GM23338 (cell line): ENCODE results near the gene PLD1. TPM values are rescaled to one million over a fixed set of nuclear protein-coding genes. Genes with fewer than 3 reads are reported as not detected.

Source experiments
- ATAC-seq: fragments of 200-7000 bp; cut with Tn5 transposase; 3 replicates; pipeline ENCODE4 v1.9.1; 2020
- DNase-seq: peaks from one replicate; pipeline ENCODE4 v3.0.0-alpha.2; 2015; ENCODE audit warnings: low spot score
- H2AFZ ChIP-seq: fragments of 200-600 bp; sonication (generic); 2 replicates; pipeline ENCODE4 v1.8.0; 2016; ENCODE audit warnings: antibody characterized with exemption, mild to moderate bottlenecking, moderate library complexity
- H3F3A ChIP-seq: fragments of 200-600 bp; sonication (generic); replicated peaks from 2 replicates; pipeline ENCODE4 v1.8.0; 2017; ENCODE audit warnings: antibody characterized with exemption, mixed run types, low read depth
- H3K27ac ChIP-seq: fragments of 200-600 bp; sonication (generic); 2 replicates; pipeline ENCODE4 v1.6.1; 2016; ENCODE audit warnings: low read depth
- H3K27me3 ChIP-seq: fragments of 200-600 bp; sonication (generic); 2 replicates; pipeline ENCODE4 v1.8.0; 2016; ENCODE audit warnings: mild to moderate bottlenecking, mixed run types, moderate library complexity; ENCODE audit not compliant: insufficient read depth
- H3K36me3 ChIP-seq: fragments of 200-600 bp; sonication (generic); 2 replicates; pipeline ENCODE4 v1.8.0; 2016; ENCODE audit warnings: mild to moderate bottlenecking; ENCODE audit not compliant: insufficient read depth
- H3K4me1 ChIP-seq: fragments of 200-600 bp; sonication (generic); 2 replicates; pipeline ENCODE4 v1.8.0; 2016; ENCODE audit warnings: mild to moderate bottlenecking, moderate library complexity; ENCODE audit not compliant: insufficient read depth
- H3K4me2 ChIP-seq: fragments of 200-600 bp; sonication (generic); 2 replicates; pipeline ENCODE4 v1.7.1; 2017; ENCODE audit warnings: mixed run types
- H3K4me3 ChIP-seq: fragments of 200-600 bp; sonication (generic); 2 replicates; pipeline ENCODE4 v1.6.1; 2016; ENCODE audit warnings: mixed run types
- H3K79me2 ChIP-seq: fragments of 200-600 bp; sonication (generic); replicated peaks from 2 replicates; pipeline ENCODE4 v1.8.0; 2017; ENCODE audit warnings: mild to moderate bottlenecking; ENCODE audit not compliant: insufficient read depth
- H3K9me2 ChIP-seq: fragments of 200-600 bp; sonication (generic); 2 replicates; pipeline ENCODE4 v1.8.0; 2017; ENCODE audit not compliant: insufficient read depth
- H4K20me1 ChIP-seq: fragments of 200-600 bp; sonication (generic); replicated peaks from 2 replicates; pipeline ENCODE4 v1.8.0; 2017; ENCODE audit warnings: mild to moderate bottlenecking; ENCODE audit not compliant: insufficient read depth
- H3K27ac Mint-ChIP-seq: 2 replicates; pipeline ENCODE4 v1.8.0; 2020; ENCODE audit warnings: inconsistent platforms, mild to moderate bottlenecking, moderate library complexity, mixed read lengths
- H3K27me3 Mint-ChIP-seq: 3 replicates; pipeline ENCODE4 v1.8.0; 2022; ENCODE audit warnings: low read depth, mild to moderate bottlenecking, moderate library complexity, mixed read lengths, inconsistent platforms; ENCODE audit not compliant: insufficient read depth, poor library complexity
- H3K36me3 Mint-ChIP-seq: 3 replicates; pipeline ENCODE4 v1.8.0; 2021; ENCODE audit warnings: low read depth, mild to moderate bottlenecking, inconsistent platforms, moderate library complexity, mixed read lengths
- H3K4me1 Mint-ChIP-seq: 3 replicates; pipeline ENCODE4 v1.8.0; 2020; ENCODE audit warnings: mild to moderate bottlenecking, inconsistent platforms, mixed read lengths
- H3K4me3 Mint-ChIP-seq: 3 replicates; pipeline ENCODE4 v1.8.0; 2021; ENCODE audit warnings: moderate library complexity, mild to moderate bottlenecking, inconsistent platforms, mixed read lengths
- H3K9me3 Mint-ChIP-seq: 3 replicates; pipeline ENCODE4 v1.8.0; 2020; ENCODE audit warnings: moderate library complexity, mild to moderate bottlenecking, inconsistent platforms, mixed read lengths
- CREB1 ChIP-seq: fragments of 250-450 bp; sonication (Bioruptor Pico); IDR thresholded peaks from 2 replicates; pipeline ENCODE4 v1.5.0; 2020; ENCODE audit warnings: low read depth, mild to moderate bottlenecking, moderate library complexity
- CTCF ChIP-seq, 2 experiments: fragments of 200-600 bp in 1 of 2; sonication (generic) in 1 of 2; conservative IDR thresholded peaks; 2 replicates each; pipeline versions ENCODE4 v1.5.1 to v1.6.1; 2016 to 2017; ENCODE audit warnings: antibody characterized with exemption in 2 of 2, low read depth in 2 of 2, mild to moderate bottlenecking in 2 of 2, moderate library complexity in 1 of 2
- ETS1 ChIP-seq: IDR thresholded peaks from 2 replicates; pipeline ENCODE4 v1.6.1; 2016; ENCODE audit warnings: antibody characterized with exemption
- EZH2 ChIP-seq: fragments of 200-600 bp; sonication (generic); IDR thresholded peaks from one replicate; pipeline ENCODE4 v1.8.0; 2017; ENCODE audit warnings: antibody characterized with exemption, mild to moderate bottlenecking, low read depth; ENCODE audit not compliant: unreplicated experiment
- EZH2phosphoT487 ChIP-seq: fragments of 200-600 bp; sonication (generic); IDR thresholded peaks from one replicate; pipeline ENCODE4 v1.8.1; 2018; ENCODE audit warnings: antibody characterized with exemption; ENCODE audit not compliant: unreplicated experiment
- JUNB ChIP-seq: IDR thresholded peaks from one replicate; pipeline ENCODE4 v1.6.1; 2016; ENCODE audit warnings: antibody characterized with exemption; ENCODE audit not compliant: unreplicated experiment
- NANOG ChIP-seq: IDR thresholded peaks from 2 replicates; pipeline ENCODE4 v1.6.1; 2016; ENCODE audit warnings: antibody characterized with exemption, borderline replicate concordance
- POLR2AphosphoS5 ChIP-seq: IDR thresholded peaks from 2 replicates; pipeline ENCODE4 v1.6.1; 2016; ENCODE audit warnings: antibody characterized with exemption, low read depth
- REST ChIP-seq: IDR thresholded peaks from one replicate; pipeline ENCODE4 v1.6.1; 2018; ENCODE audit warnings: antibody characterized with exemption; ENCODE audit not compliant: unreplicated experiment
- STAT1 ChIP-seq: IDR thresholded peaks from one replicate; pipeline ENCODE4 v1.6.1; 2016; ENCODE audit warnings: antibody characterized with exemption; ENCODE audit not compliant: unreplicated experiment
- ZNF114 ChIP-seq: fragments of 250-450 bp; sonication (Bioruptor Pico); IDR thresholded peaks from 2 replicates; pipeline ENCODE4 v1.5.0; 2020; ENCODE audit warnings: mild to moderate bottlenecking, moderate library complexity
- ZNF331 ChIP-seq: fragments of 250-450 bp; sonication (Bioruptor Pico); IDR thresholded peaks from 2 replicates; pipeline ENCODE4 v1.5.0; 2020; ENCODE audit warnings: low read depth, mild to moderate bottlenecking, moderate library complexity
- ZNF462 ChIP-seq: fragments of 250-450 bp; sonication (Bioruptor Pico); IDR thresholded peaks from 2 replicates; pipeline ENCODE4 v1.5.0; 2020; ENCODE audit warnings: mild to moderate bottlenecking, moderate library complexity
- long read RNA-seq: library from polyadenylated mRNA; unstranded; transcript quantifications from one replicate; pipeline ENCODE4 v2.0.0, GENCODE V29; 2020; ENCODE audit not compliant: unreplicated experiment
- polyA plus RNA-seq: library from polyadenylated mRNA; unstranded; fragments of >200 nt; fragmentation: Nextera tagmentation; extraction: Ambion mirVana; gene quantifications from 2 replicates; pipeline ENCODE4 v1.2.1, GENCODE V29; 2016
- total RNA-seq: library from RNA; depleted of rRNA; stranded (reverse); fragments of >200 nt; shearing (Covaris generic); gene quantifications from 2 replicates; pipeline ENCODE4 v1.2.3, GENCODE V29; 2014; rRNA removed

PLD1 gene
- 2.2 and 6.7 TPM in 2 replicates for total RNA-seq
- 1.4 and 2.0 TPM in 2 replicates for polyA plus RNA-seq
- long read RNA-seq, partial matches to known transcripts: 2 of 2 reads
- long read RNA-seq, other reads (novel, unspliced or antisense): 0 of 2 reads

GRCh38 chr3:171809861-171810628 is at the start of gene PLD1:
Gene PLD1 (minus strand): TSS chr3:171810483. CDS start chr3:171738051, 72,432 bp downstream.
- Histone ChIP-seq H3F3A (no peaks in the 10 kb centered on the region; the same call in 1 of the 2 replicates), H4K20me1 (no peaks in the 10 kb centered on the region), H3K79me2 (no peaks in the 10 kb centered on the region), H2AFZ (peak within 1 kb of the TSS; percentile 100), H3K4me1 (no peaks in the 10 kb centered on the region), H3K9me2 (no peaks in the 10 kb centered on the region), H3K4me2 (peak within 1 kb of the TSS; percentile 98), H3K36me3 (no peaks in the 10 kb centered on the region), H3K27ac (no peak within 1 kb of the TSS), H3K27me3 (peaks cover 42% of the 10 kb centered on the region), H3K4me3 (peak within 1 kb of the TSS; percentile 89)
- DNase-seq (peak; percentile 76), ATAC-seq (peak; percentile 83)
- H3K27me3 Mint-ChIP-seq: peaks cover 21% of the 10 kb centered on the region
- no peak within 1 kb of the TSS for H3K27ac Mint-ChIP-seq
- TF ChIP-seq POLR2AphosphoS5 (no peak; the same call in 1 of the 2 replicates), JUNB (no peak), EZH2 (no peak), NANOG (no peak), CTCF (conservative IDR thresholded peaks at IDR 0.05; ENCODE audit: low read depth in 2 of 2) (no peak), CREB1 (CRISPR knock-in tag) (no peak), ZNF331 (CRISPR knock-in tag) (no peak), ETS1 (no peak), EZH2phosphoT487 (no peak), STAT1 (no peak), ZNF462 (CRISPR knock-in tag) (no peak), ZNF114 (CRISPR knock-in tag) (no peak), REST (no peak)
- no peaks in the 10 kb centered on the region for H3K9me3 Mint-ChIP-seq
- H3K4me1 Mint-ChIP-seq: peaks cover 4% of the 10 kb centered on the region; the same call in 2 of the 3 replicates
- H3K36me3 Mint-ChIP-seq: no peaks in the 10 kb centered on the region
- H3K4me3 Mint-ChIP-seq: peak within 1 kb of the TSS; percentile 72
